ENCODE results near the gene HSBP1. TPM values are rescaled to one million over a fixed set of nuclear protein-coding genes. Genes with fewer than 3 reads are reported as not detected.

Gene HSBP1
- total RNA-seq, 4 donors from 2014 or later: 5.8 to 22.5 (median 12.5) TPM

GRCh38 chr16:83826146-83826913, 18.6 kb downstream of the HSBP1 start:
- no peak overlapping the region for H3K4me3 ChIP-seq (ENCODE audit: low read depth, poor library complexity, severe bottlenecking)
- DNase-seq (ENCODE audit: low spot score in 2 of 2): peak; percentile 87 to 97
- intact Hi-C loops (cut with DNase I; ENCODE audit: low total_unique reads): loop anchor here (5.0 to 10.0 kb wide), 3 partner anchors 131 to 358 kb away; partner anchors contain the start of gene TAF1C
- TF ChIP-seq POLR2A (IDR thresholded peaks at IDR 0.05) (no peak), CTCF (IDR thresholded peaks at IDR 0.05) (peak in 1 of 3 donors; percentile 69)
- 29 to 31% methylated on average over 21 of the region's 21 CpGs for WGBS, 2 donors

GRCh38 chr16:83830091-83830768, 22.5 kb downstream of the HSBP1 start:
- intact Hi-C loops (cut with DNase I; ENCODE audit: low total_unique reads): no loop called here
- TF ChIP-seq CTCF (IDR thresholded peaks at IDR 0.05) (no peak), POLR2A (IDR thresholded peaks at IDR 0.05) (no peak)
- DNase-seq (ENCODE audit: low spot score in 2 of 2): peak in 1 of 2 donors; percentile 76
- 88 to 90% methylated on average over 27 to 33 of the region's 33 CpGs for WGBS, 2 donors
- no peak overlapping the region for H3K4me3 ChIP-seq (ENCODE audit: low read depth, poor library complexity, severe bottlenecking)

- TF ChIP-seq CTCF (IDR thresholded peaks at IDR 0.05) (no peak), POLR2A (IDR thresholded peaks at IDR 0.05) (no peak)
- intact Hi-C loops (cut with DNase I; ENCODE audit: low total_unique reads): no loop called here
Observed at GRCh38 chr16:83830769-83831455, 23.1 kb downstream of the HSBP1 start.

GRCh38 chr16:83831456-83831987, 23.7 kb downstream of the HSBP1 start:
- DNase-seq (ENCODE audit: low spot score in 2 of 2): peak in 1 of 2 donors; percentile 52
- H3K4me3 ChIP-seq (ENCODE audit: low read depth, poor library complexity, severe bottlenecking): no peak overlapping the region
- intact Hi-C loops (cut with DNase I; ENCODE audit: low total_unique reads): no loop called here
- 69% methylated on average over 5 of the region's 5 CpGs for WGBS, 2 donors
- TF ChIP-seq POLR2A (IDR thresholded peaks at IDR 0.05): no peak
- no peak for TF ChIP-seq CTCF (IDR thresholded peaks at IDR 0.05)

More at GRCh38 chr16:83830769-83831455, 23.1 kb downstream of the HSBP1 start:
- 80 to 86% methylated on average over 13 of the region's 13 CpGs for WGBS, 2 donors
- DNase-seq (ENCODE audit: low spot score in 2 of 2): peak in 1 of 2 donors; percentile 40
- H3K4me3 ChIP-seq (ENCODE audit: low read depth, poor library complexity, severe bottlenecking): no peak overlapping the region

GRCh38 chr16:83833921-83834320, 26.1 kb downstream of the HSBP1 start:
- DNase-seq (ENCODE audit: low spot score in 2 of 2): peak in 1 of 2 donors; percentile 49
- TF ChIP-seq POLR2A (IDR thresholded peaks at IDR 0.05) (no peak), CTCF (IDR thresholded peaks at IDR 0.05) (no peak)
- H3K4me3 ChIP-seq (ENCODE audit: low read depth, poor library complexity, severe bottlenecking): no peak overlapping the region
- 95 to 100% methylated on average over 2 of the region's 2 CpGs for WGBS, 2 donors
- intact Hi-C loops (cut with DNase I; ENCODE audit: low total_unique reads): no loop called here

All from lower leg skin (tissue), 4 donors.